Coronary artery (tissue), 2 donors: ENCODE data around the gene ARPC3.
"Not testable (repeated sequence)": the region's sequence is repeated elsewhere in the genome, so short reads cannot be mapped to it uniquely, and the experiment has no call there.

Experiments used
- DNase-seq: peaks from one replicate; pipeline ENCODE4 v3.0.0-alpha.2; 2017; ENCODE audit warnings: low spot score
- H3K27ac ChIP-seq, 2 donors: fragments of 200-600 bp; sonication (generic); one replicate each; pipeline ENCODE4 v1.5.1; 2016 to 2019
- H3K4me3 ChIP-seq: fragments of 200-600 bp; sonication (generic); 2 replicates; pipeline ENCODE4 v1.5.1; 2016; ENCODE audit warnings: mild to moderate bottlenecking, moderate library complexity
- CTCF ChIP-seq: fragments of 200-600 bp; sonication (generic); IDR thresholded peaks from one replicate; pipeline ENCODE4 v1.5.1; 2019; ENCODE audit warnings: antibody characterized with exemption

Gene ARPC3

DNA sequence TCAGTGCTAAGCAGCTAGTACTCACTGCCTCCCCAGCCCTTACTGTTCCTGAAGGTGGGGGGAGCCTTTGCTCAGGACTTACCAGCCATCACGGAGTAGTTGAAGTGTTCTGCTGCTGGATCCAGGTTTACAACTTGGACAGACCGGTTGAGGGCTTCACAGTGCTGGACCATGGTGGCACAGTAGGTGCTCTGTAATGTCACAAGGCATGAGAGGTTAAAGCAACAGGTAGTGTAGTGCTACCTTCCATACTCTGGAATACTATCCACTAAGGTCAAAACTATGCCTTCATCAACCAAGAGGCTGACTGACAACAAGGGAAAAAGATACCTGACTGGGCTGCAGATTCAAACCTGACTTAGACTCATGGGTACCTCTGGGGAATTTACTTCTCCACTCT, 14.9 kb upstream of the ARPC3 start:
- DNase-seq: no peak
- no peak overlapping the region for H3K4me3 ChIP-seq
- no peak overlapping the region for H3K27ac ChIP-seq
- no peak for TF ChIP-seq CTCF

DNA sequence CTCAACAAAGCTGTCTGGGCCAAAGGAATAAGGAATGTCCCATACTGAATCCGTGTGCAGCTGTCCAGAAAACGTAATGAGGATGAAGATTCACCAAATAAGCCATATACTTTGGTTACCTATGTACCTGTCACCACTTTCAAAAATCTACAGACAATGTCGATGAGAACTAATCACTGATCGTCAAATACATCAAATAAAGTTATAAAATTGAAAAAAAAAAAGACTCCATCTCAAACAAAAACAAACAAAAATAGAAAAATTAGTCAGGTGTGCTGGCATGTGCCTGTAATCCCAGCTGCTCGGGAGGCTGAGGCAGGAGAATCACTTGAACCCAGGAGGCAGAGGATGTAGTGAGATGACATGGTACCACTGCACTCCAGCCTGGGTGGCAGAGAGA, 11.1 kb upstream of the ARPC3 start:
- not testable (repeated sequence) for DNase-seq, H3K27ac ChIP-seq

GRCh38 chr12:110458756-110459155, 8.6 kb upstream of the ARPC3 start:
- H3K4me3 ChIP-seq: no peak overlapping the region
- TF ChIP-seq CTCF: no peak

More for the DNA sequence above, 11.1 kb upstream of the ARPC3 start:
- H3K4me3 ChIP-seq: not testable (repeated sequence)

DNA sequence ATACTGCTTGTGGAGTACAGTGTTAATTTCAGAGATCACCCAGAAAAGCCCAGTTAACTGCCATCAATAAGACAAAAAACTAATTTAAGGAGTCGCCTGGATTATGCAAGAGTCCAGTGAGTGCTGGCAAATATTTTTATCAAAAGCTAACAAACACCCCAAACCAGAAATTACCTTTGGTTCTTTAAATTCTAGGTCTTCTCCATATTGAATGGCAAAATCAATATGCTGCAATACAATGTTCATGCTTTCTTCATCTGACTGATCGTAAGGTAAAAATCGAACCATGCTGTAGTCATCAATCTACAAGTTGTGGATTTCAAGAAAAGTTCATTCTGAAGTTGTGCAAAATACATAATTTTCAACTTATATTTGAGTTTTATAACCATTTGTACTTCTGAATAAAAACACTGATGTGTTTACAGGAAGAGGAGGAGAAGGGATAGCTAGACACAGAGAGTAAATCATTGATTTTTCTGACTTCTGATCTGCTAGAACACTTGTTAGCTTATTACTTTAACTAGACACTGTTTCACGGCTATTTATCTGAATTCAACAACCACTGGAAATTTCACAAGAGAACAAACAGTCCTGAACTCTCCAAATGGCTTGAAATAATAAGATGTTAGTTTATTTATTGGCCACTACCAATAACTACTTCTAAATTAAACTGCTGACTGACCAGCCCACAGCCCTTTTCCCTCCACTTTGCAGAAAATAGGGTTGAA, 3.6 kb upstream of the ARPC3 start:
- H3K27ac ChIP-seq: no peak overlapping the region

More at GRCh38 chr12:110458756-110459155, 8.6 kb upstream of the ARPC3 start:
- no peak overlapping the region for H3K27ac ChIP-seq
- no peak for DNase-seq

GRCh38 chr12:110451263-110451662, 1.1 kb upstream of the ARPC3 start:
- Histone ChIP-seq H3K27ac (peak overlapping the region in 1 of 2 donors; percentile 5), H3K4me3 (no peak overlapping the region)
- DNase-seq: no peak
- TF ChIP-seq CTCF: no peak

More for the DNA sequence above, 3.6 kb upstream of the ARPC3 start:
- no peak overlapping the region for H3K4me3 ChIP-seq
- DNase-seq: no peak
- no peak for TF ChIP-seq CTCF

GRCh38 chr12:110444455-110444854, 5.7 kb downstream of the ARPC3 start:
- no peak overlapping the region for H3K27ac ChIP-seq
- no peak overlapping the region for H3K4me3 ChIP-seq
- no peak for TF ChIP-seq CTCF
- DNase-seq: no peak

DNA sequence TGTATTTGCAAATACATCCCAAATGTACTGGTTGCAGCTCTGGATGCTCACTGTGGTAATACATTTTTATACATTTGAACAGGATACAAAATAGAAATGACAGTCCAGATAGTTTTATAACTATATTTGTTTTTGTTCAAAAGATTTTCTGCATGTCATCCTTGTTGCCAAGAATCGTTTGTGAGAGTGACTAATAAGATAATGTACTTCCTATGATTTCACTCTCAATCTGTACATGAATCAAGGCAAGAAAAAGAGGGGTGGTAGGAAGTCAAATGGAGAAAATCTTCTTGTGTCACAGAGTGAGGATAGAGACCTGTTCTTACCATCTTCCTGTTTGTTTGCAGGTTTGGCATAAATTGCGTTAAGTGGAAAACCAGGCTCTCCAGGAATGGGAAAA, 13.9 kb downstream of the ARPC3 start:
- no peak for DNase-seq
- H3K4me3 ChIP-seq: no peak overlapping the region
- no peak overlapping the region for H3K27ac ChIP-seq
- TF ChIP-seq CTCF: no peak
